CD14-positive monocyte (primary cell): Measurements from ENCODE around the gene OR52W1. TPM values are rescaled to one million over a fixed set of nuclear protein-coding genes. Genes with fewer than 3 reads are reported as not detected.
A peak's percentile ranks its signal among the peaks of the same experiment; 100 is the strongest.

Source experiments
- DNase-seq, 3 donors: peaks; one replicate each; pipeline ENCODE4 v3.0.0-alpha.2; 2011 to 2022
- H2AFZ ChIP-seq: 2 replicates; pipeline ENCODE4 v1.6.0; 2012; ENCODE audit warnings: mild to moderate bottlenecking, low read depth, low read length, inconsistent platforms; ENCODE audit not compliant: insufficient read depth, poor library complexity, severe bottlenecking
- H3K27ac ChIP-seq, 2 donors: 1 replicate in 1 of 2; 2 replicates in 1 of 2; pipeline ENCODE4 v1.5.1; 2012 to 2013; ENCODE audit warnings: low read length in 2 of 2, control low read depth in 1 of 2, inconsistent platforms in 1 of 2, low read depth in 1 of 2, mild to moderate bottlenecking in 1 of 2
- H3K27me3 ChIP-seq, 2 donors: one replicate each; pipeline versions ENCODE4 v1.6.0 to v1.6.1; 2011 to 2013; ENCODE audit warnings: low read length in 2 of 2; ENCODE audit not compliant: control insufficient read depth in 2 of 2, insufficient read depth in 2 of 2
- H3K36me3 ChIP-seq, 2 donors: replicated peaks in 1 of 2; 1 replicate in 1 of 2; 2 replicates in 1 of 2; pipeline versions ENCODE4 v1.5.1 to v1.6.1; 2012 to 2013; ENCODE audit warnings: low read length in 2 of 2, control low read depth in 1 of 2, inconsistent platforms in 1 of 2, mild to moderate bottlenecking in 1 of 2; ENCODE audit not compliant: insufficient read depth in 2 of 2, control insufficient read depth in 1 of 2
- H3K4me1 ChIP-seq, 2 donors: 1 replicate in 1 of 2; 2 replicates in 1 of 2; pipeline versions ENCODE4 v1.5.1 to v1.6.1; 2012 to 2013; ENCODE audit warnings: low read length in 2 of 2, control low read depth in 1 of 2, inconsistent platforms in 1 of 2, mild to moderate bottlenecking in 1 of 2, moderate library complexity in 1 of 2; ENCODE audit not compliant: insufficient read depth in 2 of 2, control insufficient read depth in 1 of 2
- H3K4me2 ChIP-seq: replicated peaks from 2 replicates; pipeline ENCODE3; 2012; ENCODE audit warnings: low read length, moderate library complexity, mild to moderate bottlenecking; ENCODE audit not compliant: poor library complexity, severe bottlenecking; ENCODE audit errors: extremely low read depth
- H3K4me3 ChIP-seq, 3 experiments: fragments of 200-600 bp in 1 of 3; sonication (generic) in 1 of 3; replicated peaks in 1 of 3; 1 replicate in 2 of 3; 2 replicates in 1 of 3; pipeline ENCODE4 v1.5.1; 2011 to 2013; ENCODE audit warnings: low read length in 3 of 3, mild to moderate bottlenecking in 3 of 3, control low read depth in 2 of 3, low read depth in 2 of 3, inconsistent platforms in 1 of 3, moderate library complexity in 1 of 3
- H3K79me2 ChIP-seq: 2 replicates; pipeline ENCODE4 v1.6.0; 2012; ENCODE audit warnings: mild to moderate bottlenecking, control low read depth, inconsistent platforms, low read length, moderate library complexity; ENCODE audit not compliant: insufficient read depth
- H3K9ac ChIP-seq: 2 replicates; pipeline ENCODE4 v1.6.0; 2017; ENCODE audit warnings: low read length, mild to moderate bottlenecking; ENCODE audit not compliant: insufficient read depth, poor library complexity, severe bottlenecking
- H3K9me3 ChIP-seq, 2 donors: replicated peaks in 1 of 2; 1 replicate in 1 of 2; 2 replicates in 1 of 2; pipeline versions ENCODE4 v1.5.1 to v1.6.1; 2012 to 2013; ENCODE audit warnings: low read length in 2 of 2, control low read depth in 1 of 2; ENCODE audit not compliant: control insufficient read depth in 1 of 2, insufficient read depth in 1 of 2
- H4K20me1 ChIP-seq: 2 replicates; pipeline ENCODE4 v1.6.0; 2012; ENCODE audit warnings: mild to moderate bottlenecking, low read length, control low read depth, moderate library complexity; ENCODE audit not compliant: insufficient read depth
- H3K27ac Mint-ChIP-seq, 7 donors: one replicate each; pipeline ENCODE4 v1.8.0; 2020; ENCODE audit warnings: mild to moderate bottlenecking in 7 of 7, mixed read lengths in 7 of 7, moderate library complexity in 6 of 7, inconsistent platforms in 2 of 7
- H3K27me3 Mint-ChIP-seq, 3 donors: one replicate each; pipeline ENCODE4 v1.8.0; 2021 to 2022; ENCODE audit warnings: low read depth in 3 of 3, mild to moderate bottlenecking in 3 of 3, mixed read lengths in 3 of 3, moderate library complexity in 3 of 3, inconsistent platforms in 1 of 3
- H3K36me3 Mint-ChIP-seq, 2 donors: one replicate each; pipeline ENCODE4 v1.8.0; 2020; ENCODE audit warnings: mixed read lengths in 2 of 2, inconsistent platforms in 1 of 2, mild to moderate bottlenecking in 1 of 2
- H3K4me1 Mint-ChIP-seq: one replicate; pipeline ENCODE4 v1.8.0; 2020; ENCODE audit warnings: mild to moderate bottlenecking, mixed read lengths
- H3K4me3 Mint-ChIP-seq, 2 donors: one replicate each; pipeline ENCODE4 v1.8.0; 2020; ENCODE audit warnings: mild to moderate bottlenecking in 2 of 2, mixed read lengths in 2 of 2, moderate library complexity in 1 of 2
- H3K9me3 Mint-ChIP-seq, 7 donors: one replicate each; pipeline ENCODE4 v1.8.0; 2020 to 2022; ENCODE audit warnings: mixed read lengths in 7 of 7, mild to moderate bottlenecking in 6 of 7, moderate library complexity in 6 of 7, inconsistent platforms in 2 of 7
- WGBS: methylation state at CpG from one replicate; pipeline ENCODE4 v1.1.5; 2013; ENCODE audit warnings: missing lambda C conversion rate; ENCODE audit not compliant: insufficient coverage; 5-methylcytosine and 5-hydroxymethylcytosine counted together
- intact Hi-C, 2 donors: fragments of 100-400 bp; cut with micrococcal nuclease; formaldehyde crosslinking; loops; one replicate each; pipeline versions ENCODE4 v1.15.0 to v1.15.1; 2023
- polyA plus RNA-seq, 3 donors: library from polyadenylated mRNA; depleted of rRNA in 1 of 3; unstranded in 2 of 3; stranded (reverse) in 1 of 3; fragments of 300-500 nt in 2 of 3; fragments of >200 nt in 1 of 3; fragmentation: Illumina TruSeq in 2 of 3; gene quantifications; 1 replicate in 2 of 3; 2 replicates in 1 of 3; pipeline ENCODE4 v1.2.3, GENCODE V29; 2012 to 2021
- TF ChIP-seq, protein P1 (sequence below): fragments of 200-600 bp; IDR thresholded peaks from one replicate; pipeline ENCODE4 v1.8.0; 2022; ENCODE audit warnings: antibody characterized with exemption, mild to moderate bottlenecking

The OR52W1 gene
- polyA plus RNA-seq, 3 donors, result not detected

DNA sequence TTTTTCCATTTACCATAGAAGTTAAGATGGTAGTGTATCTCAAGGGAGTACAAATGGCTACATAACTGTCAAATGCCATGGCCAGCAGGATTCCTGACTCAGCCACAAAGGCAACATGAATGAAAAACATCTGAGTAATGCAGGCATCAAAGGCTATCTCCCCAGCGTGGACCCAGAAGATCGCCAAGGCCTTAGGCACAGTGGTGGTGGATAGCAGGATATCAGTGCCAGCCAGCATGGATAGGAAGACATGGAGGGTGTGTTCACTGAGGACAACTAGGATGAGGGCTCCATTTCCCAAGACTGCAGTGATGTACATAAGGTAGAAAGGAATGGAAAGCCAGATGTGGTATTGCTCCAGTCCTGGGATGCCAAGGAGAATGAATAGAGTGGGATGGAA is 46.9 kb upstream of the OR52W1 start:
- H4K20me1 ChIP-seq, result no peaks in the 10 kb centered on the region
- WGBS, result 89% methylated on average over 2 of the region's 2 CpGs
- H2AFZ ChIP-seq, result no peak overlapping the region
- peaks cover 5 to 6% of the 10 kb centered on the region in 2 donors for H3K4me1 ChIP-seq
- Mint-ChIP-seq H3K27ac (peak overlapping the region in 1 of 7 donors; percentile 2), H3K4me3 (no peak overlapping the region), H3K36me3 (peaks cover 0 to 2% of the 10 kb centered on the region in 2 donors), H3K9me3 (peaks cover 2 to 13% (median 7%) of the 10 kb centered on the region in 7 donors), H3K4me1 (peaks cover 16% of the 10 kb centered on the region), H3K27me3 (peaks cover 0 to 3% (median 3%) of the 10 kb centered on the region in 3 donors)
- no peaks in the 10 kb centered on the region for H3K27me3 ChIP-seq
- no peak overlapping the region for H3K9ac ChIP-seq
- no peaks in the 10 kb centered on the region for H3K79me2 ChIP-seq
- H3K9me3 ChIP-seq, result peaks cover 0 to 5% of the 10 kb centered on the region in 2 donors
- no peaks in the 10 kb centered on the region for H3K36me3 ChIP-seq
- H3K4me2 ChIP-seq, result no peak overlapping the region
- H3K27ac ChIP-seq, result no peak overlapping the region
- H3K4me3 ChIP-seq, result no peak overlapping the region
- intact Hi-C loops, result no loop called here
- no peak for DNase-seq
- TF ChIP-seq, protein P1, sequence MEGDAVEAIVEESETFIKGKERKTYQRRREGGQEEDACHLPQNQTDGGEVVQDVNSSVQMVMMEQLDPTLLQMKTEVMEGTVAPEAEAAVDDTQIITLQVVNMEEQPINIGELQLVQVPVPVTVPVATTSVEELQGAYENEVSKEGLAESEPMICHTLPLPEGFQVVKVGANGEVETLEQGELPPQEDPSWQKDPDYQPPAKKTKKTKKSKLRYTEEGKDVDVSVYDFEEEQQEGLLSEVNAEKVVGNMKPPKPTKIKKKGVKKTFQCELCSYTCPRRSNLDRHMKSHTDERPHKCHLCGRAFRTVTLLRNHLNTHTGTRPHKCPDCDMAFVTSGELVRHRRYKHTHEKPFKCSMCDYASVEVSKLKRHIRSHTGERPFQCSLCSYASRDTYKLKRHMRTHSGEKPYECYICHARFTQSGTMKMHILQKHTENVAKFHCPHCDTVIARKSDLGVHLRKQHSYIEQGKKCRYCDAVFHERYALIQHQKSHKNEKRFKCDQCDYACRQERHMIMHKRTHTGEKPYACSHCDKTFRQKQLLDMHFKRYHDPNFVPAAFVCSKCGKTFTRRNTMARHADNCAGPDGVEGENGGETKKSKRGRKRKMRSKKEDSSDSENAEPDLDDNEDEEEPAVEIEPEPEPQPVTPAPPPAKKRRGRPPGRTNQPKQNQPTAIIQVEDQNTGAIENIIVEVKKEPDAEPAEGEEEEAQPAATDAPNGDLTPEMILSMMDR, result no peak

DNA sequence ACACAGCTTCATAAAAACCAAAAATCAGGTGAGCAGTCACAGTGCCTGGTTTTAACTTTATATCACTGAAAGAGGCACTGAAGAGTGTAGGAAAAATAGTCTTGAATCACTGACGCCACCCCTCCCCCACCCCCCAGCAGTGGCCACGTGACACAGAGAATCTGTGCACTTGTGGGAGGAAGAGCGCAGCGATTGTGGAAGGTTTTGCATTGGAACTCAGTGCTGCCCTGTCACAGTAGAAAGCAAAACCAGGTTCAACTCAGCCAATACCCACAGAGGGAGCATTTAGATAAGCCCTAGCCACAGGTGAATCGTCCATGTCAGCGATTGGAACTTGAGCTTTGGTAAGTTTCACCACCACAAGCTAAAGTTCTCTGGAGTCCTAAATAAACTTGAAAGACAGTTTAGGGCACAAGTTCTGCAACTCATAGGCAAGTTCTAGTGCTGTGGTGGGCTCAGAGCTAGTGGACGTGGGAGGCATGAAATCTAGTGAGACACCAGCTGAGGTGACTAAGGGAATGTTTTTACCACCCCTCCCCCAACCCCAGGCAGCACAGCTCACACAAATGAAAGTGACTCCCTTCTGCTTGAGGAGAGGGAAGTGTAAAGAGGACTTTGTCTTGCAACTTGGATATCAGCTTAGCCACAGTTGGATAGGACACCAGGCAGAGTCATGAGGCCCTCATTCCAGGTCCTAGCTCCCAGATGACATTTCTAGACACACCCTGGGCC is 42.2 kb upstream of the OR52W1 start:
- peak overlapping the region in 4 of 7 donors; percentile 12 to 57 (median 48) for H3K27ac Mint-ChIP-seq
- TF ChIP-seq, protein P1, result no peak
- Histone ChIP-seq H3K4me2 (no peak overlapping the region), H3K4me3 (no peak overlapping the region), H3K79me2 (no peaks in the 10 kb centered on the region), H3K9me3 (peaks cover 0 to 8% of the 10 kb centered on the region in 2 donors), H3K4me1 (peaks cover 8 to 12% of the 10 kb centered on the region in 2 donors), H3K27ac (peak overlapping the region in 1 of 2 donors; percentile 30), H3K36me3 (no peaks in the 10 kb centered on the region), H3K9ac (no peak overlapping the region), H2AFZ (peak overlapping the region; percentile 32), H3K27me3 (peaks cover 0 to 2% of the 10 kb centered on the region in 2 donors), H4K20me1 (no peaks in the 10 kb centered on the region)
- DNase-seq, result peak; percentile 10 to 29 (median 27)
- peaks cover 0 to 3% (median 3%) of the 10 kb centered on the region in 3 donors for H3K27me3 Mint-ChIP-seq
- peaks cover 0 to 11% (median 2%) of the 10 kb centered on the region in 7 donors for H3K9me3 Mint-ChIP-seq
- peaks cover 13% of the 10 kb centered on the region for H3K4me1 Mint-ChIP-seq
- H3K4me3 Mint-ChIP-seq, result peak overlapping the region in 1 of 2 donors; percentile 55
- no CpG with 5 or more reads among the region's 7 CpGs for WGBS
- intact Hi-C loops, result loop anchor here in 1 of 2 donors (2.0 kb wide), 1 partner anchor 38 kb away; no protein-coding TSS in a partner anchor
- H3K36me3 Mint-ChIP-seq, result no peaks in the 10 kb centered on the region
